ENCODE results near the gene LGALS3BP. TPM values are rescaled to one million over a fixed set of nuclear protein-coding genes. Genes with fewer than 3 reads are reported as not detected.

Gene LGALS3BP
- total RNA-seq, 1 donor from 2014 or later, result 393 TPM

GRCh38 chr17:78940258-78940657, 39.5 kb downstream of the LGALS3BP start:
- DNase-seq (ENCODE audit: low spot score), result no peak

GRCh38 chr17:78939615-78940014, 40.1 kb downstream of the LGALS3BP start:
- DNase-seq (ENCODE audit: low spot score), result no peak

GRCh38 chr17:78937561-78937960, 42.2 kb downstream of the LGALS3BP start:
- no peak for DNase-seq (ENCODE audit: low spot score)

- peak; percentile 65 for DNase-seq (ENCODE audit: low spot score)
Observed at GRCh38 chr17:78935419-78936323, 44.1 kb downstream of the LGALS3BP start.

GRCh38 chr17:78934681-78935418, 44.9 kb downstream of the LGALS3BP start:
- no peak for DNase-seq (ENCODE audit: low spot score)

GRCh38 chr17:78933959-78934568, 45.7 kb downstream of the LGALS3BP start:
- peak; percentile 94 for DNase-seq (ENCODE audit: low spot score)

- no peak for DNase-seq (ENCODE audit: low spot score)
Observed at GRCh38 chr17:78933025-78933958, 46.4 kb downstream of the LGALS3BP start.

GRCh38 chr17:78929908-78930775, 49.6 kb downstream of the LGALS3BP start:
- no peak for DNase-seq (ENCODE audit: low spot score)

- DNase-seq (ENCODE audit: low spot score), result peak; percentile 81
Observed at GRCh38 chr17:78925662-78926555, 53.8 kb downstream of the LGALS3BP start.

GRCh38 chr17:78925234-78925633, 54.5 kb downstream of the LGALS3BP start, which contains the start of gene TIMP2:
Gene TIMP2 (minus strand): TSS chr17:78925387. CDS start chr17:78925088, 299 bp downstream.
- DNase-seq (ENCODE audit: low spot score), result peak; percentile 91

GRCh38 chr17:78924481-78925151, 55.1 kb downstream of the LGALS3BP start:
- no peak for DNase-seq (ENCODE audit: low spot score)

- peak; percentile 86 for DNase-seq (ENCODE audit: low spot score)
Observed at GRCh38 chr17:78923660-78924453, 55.9 kb downstream of the LGALS3BP start.

- no peak for DNase-seq (ENCODE audit: low spot score)
Observed at GRCh38 chr17:78922816-78923498, 56.8 kb downstream of the LGALS3BP start.

- no peak for DNase-seq (ENCODE audit: low spot score)
Observed at GRCh38 chr17:78921437-78921971, 58.2 kb downstream of the LGALS3BP start.

Data from ureter (tissue), 1 donor.